CD4-positive, alpha-beta T cell treated with Interleukin-12 subunit alpha and Interleukin-12 subunit beta, for 1 hour (primary cell): ENCODE results near the gene OR2AG2.
"Not testable (repeated sequence)": the region's sequence is repeated elsewhere in the genome, so short reads cannot be mapped to it uniquely, and the experiment has no call there.

ENCODE experiments used
- DNase-seq: peaks from one replicate; pipeline ENCODE4 v3.0.0-alpha.2; 2020

OR2AG2 gene, protein sequence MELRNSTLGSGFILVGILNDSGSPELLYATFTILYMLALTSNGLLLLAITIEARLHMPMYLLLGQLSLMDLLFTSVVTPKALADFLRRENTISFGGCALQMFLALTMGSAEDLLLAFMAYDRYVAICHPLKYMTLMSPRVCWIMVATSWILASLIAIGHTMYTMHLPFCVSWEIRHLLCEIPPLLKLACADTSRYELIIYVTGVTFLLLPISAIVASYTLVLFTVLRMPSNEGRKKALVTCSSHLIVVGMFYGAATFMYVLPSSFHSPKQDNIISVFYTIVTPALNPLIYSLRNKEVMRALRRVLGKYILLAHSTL

GRCh38 chr11:6771926-6772893 is at the start of gene OR2AG2:
Gene OR2AG2, minus strand, starts transcription at chr11:6771976. Its CDS starts 3,019 bp downstream, at chr11:6768957.
- DNase-seq, result no peak

DNA sequence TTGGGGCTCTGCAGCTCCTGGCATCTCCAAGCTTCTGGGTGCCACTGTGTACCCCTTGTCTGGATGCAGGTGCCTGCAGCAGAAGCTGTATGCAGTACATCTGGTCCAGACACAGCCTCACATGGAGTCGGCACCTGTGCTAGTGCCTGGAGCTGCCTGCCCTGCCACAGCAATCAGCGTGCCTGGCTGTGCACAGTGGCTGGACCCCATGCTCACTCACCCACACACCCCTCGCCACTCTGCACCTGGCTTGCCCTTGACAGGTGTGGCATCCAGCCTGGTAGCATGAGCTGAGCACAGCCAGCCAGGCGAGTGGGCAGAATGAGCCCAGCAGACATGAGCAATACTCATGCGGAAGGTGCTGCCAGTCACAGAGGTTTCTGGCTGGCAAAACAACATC is 47.2 kb upstream of the OR2AG2 start:
- no peak for DNase-seq

DNA sequence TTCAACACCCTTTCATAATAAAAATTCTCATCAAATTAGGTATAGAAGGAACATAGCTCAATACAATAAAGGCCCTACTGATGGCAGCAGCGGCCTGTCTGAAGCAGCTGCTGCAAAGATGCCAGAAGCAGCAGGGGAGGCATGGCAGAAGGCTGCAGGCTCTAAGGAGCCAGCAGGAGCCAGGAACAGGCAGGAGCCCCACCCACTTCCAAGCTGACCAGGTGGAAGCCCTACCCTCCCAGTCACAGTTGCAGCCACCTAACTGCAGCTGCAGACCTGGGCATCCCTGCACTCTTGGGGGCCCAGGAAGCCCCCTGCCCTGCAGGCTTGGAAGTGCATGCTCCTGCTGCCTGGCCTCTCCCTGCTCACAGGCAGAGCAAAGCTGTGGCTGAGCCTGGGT is 45.9 kb upstream of the OR2AG2 start:
- no peak for DNase-seq

DNA sequence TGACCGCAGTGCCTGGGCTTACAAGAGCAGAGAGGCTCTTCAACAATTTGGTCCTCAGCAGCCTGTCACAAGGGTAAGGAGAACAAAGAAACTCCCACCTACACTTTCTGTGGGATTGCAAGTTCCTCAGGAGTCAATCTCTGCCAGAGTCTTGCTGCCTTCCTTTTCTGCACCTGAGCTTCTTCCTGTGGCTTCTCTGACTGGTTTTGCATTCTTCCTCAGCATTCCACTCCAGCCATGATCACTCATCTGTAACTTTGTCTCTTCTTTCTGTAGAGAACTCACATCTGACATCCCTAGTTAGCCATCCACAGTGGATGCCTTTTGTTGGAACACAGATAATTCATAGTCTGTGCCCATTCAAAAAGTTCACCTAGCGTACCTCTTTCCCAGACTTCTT is 41.9 kb upstream of the OR2AG2 start:
- DNase-seq, result no peak

- peak; percentile 50 for DNase-seq
Measured at GRCh38 chr11:6812390-6813005, 40.7 kb upstream of the OR2AG2 start.

- DNase-seq, result not testable (repeated sequence)
Measured at GRCh38 chr11:6801075-6801474, 29.3 kb upstream of the OR2AG2 start.

- no peak for DNase-seq
Measured at GRCh38 chr11:6799402-6799801, 27.6 kb upstream of the OR2AG2 start, which contains the start of gene OR6A2. Gene OR6A2, minus strand, starts transcription at chr11:6799689. Its CDS starts 3,981 bp downstream, at chr11:6795708.

DNA sequence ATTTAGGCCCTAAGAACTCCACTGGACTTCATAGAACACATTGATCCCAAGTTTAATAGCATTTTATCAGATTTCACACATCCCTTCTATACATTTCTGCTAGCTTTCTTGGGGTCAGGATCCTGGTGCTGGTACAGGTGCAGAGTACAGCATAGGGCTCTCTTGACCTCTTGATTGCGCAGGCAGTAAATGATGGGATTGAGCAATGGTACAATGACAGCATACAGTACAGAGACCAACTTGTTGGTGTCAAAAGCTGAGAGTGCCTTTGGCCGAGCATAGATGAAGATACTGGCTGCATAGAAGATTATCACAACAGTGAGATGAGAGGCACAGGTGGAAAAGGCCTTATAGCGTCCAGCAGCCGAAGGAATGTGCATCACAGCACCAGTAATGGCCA is 22.9 kb upstream of the OR2AG2 start:
- no peak for DNase-seq

GRCh38 chr11:6790546-6790945 is 18.8 kb upstream of the OR2AG2 start:
- no peak for DNase-seq

- DNase-seq, result no peak
Measured at GRCh38 chr11:6782720-6783119, 10.9 kb upstream of the OR2AG2 start, which contains the start of gene OR2AG1. Gene OR2AG1, plus strand, starts transcription at chr11:6783020. Its CDS starts 2,018 bp downstream, at chr11:6785038.

DNA sequence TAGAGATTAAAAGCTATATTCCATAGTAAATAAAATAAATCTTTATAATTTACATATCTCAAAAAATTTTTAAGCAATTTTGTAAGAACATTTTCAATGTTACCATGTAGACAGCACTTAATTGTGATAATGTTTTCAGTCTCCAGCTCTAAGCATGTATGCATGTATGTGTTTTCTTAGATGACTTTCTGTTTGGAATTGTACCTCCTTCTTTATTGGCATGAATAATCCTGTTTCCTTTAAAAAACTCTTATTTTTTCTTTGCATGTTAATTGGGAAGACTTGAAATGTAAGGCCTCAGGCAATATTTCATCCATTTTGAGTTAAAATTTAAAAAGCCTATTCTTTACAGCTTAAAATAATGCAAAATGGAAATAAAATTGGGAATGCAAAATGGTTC is 9.1 kb upstream of the OR2AG2 start:
- DNase-seq, result no peak

DNA sequence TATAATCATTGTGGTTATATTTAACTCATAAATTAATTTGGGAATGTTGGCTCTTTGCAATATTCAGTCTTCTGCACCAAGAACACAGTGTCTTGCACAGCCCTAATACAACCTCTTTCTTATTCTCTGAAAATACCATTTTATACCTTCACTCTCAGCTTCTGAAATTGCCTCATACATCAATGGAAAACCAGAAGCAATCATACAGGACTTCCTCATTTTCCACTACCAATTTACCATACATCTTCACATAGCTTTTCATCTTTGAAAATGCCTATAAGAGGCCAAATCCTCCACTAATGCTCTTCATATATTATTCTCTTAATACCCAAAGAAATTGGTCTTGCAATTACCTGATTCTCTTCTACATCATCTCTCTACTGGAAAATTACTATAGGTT is 6.7 kb upstream of the OR2AG2 start:
- no peak for DNase-seq

DNA sequence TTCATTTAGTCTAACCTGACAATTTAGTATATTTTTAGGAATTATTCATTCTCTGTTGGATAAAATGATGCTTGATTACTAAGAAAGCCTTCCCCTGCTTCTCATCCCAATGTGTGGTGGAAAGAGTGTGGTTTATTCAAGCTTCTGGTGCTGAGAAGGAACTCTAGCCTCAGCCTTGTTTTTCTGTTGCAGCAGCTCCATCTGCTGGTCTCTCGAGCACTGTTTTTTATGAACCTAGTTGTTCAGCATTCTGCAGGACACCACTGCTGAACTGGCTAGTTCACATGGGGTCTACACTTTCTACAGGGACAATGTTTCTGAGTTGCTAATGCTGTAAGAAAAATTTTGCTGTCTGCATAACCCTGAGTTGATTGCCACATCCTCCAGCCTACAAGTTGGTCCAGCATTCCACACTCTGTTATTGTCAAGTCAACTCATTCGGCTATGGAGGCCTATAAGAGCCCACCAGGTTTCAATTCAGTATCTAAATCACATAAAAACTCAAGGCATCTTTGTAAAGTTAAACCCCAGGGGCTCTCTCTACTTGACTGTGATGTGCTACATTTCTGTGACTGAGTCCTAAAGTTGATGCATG is 14.3 kb downstream of the OR2AG2 start:
- peak; percentile 76 for DNase-seq

DNA sequence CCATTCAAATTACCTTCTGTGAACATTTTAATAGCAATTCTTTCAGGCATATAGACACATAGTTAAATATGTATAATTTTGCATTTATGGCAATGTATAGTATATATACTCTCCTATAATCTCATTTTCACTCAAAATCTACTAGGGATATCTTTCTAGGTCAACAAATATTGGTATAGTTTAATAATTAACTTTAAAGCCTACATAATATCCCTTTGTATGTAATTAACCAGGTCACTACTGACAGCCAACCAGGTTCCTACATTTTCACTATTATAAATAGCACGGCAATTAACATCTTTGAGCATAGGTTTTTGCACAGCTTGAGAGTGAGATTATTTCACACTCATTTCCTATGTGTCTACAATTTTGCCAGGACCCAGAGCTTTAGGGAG is 15.8 kb downstream of the OR2AG2 start:
- DNase-seq, result no peak

DNA sequence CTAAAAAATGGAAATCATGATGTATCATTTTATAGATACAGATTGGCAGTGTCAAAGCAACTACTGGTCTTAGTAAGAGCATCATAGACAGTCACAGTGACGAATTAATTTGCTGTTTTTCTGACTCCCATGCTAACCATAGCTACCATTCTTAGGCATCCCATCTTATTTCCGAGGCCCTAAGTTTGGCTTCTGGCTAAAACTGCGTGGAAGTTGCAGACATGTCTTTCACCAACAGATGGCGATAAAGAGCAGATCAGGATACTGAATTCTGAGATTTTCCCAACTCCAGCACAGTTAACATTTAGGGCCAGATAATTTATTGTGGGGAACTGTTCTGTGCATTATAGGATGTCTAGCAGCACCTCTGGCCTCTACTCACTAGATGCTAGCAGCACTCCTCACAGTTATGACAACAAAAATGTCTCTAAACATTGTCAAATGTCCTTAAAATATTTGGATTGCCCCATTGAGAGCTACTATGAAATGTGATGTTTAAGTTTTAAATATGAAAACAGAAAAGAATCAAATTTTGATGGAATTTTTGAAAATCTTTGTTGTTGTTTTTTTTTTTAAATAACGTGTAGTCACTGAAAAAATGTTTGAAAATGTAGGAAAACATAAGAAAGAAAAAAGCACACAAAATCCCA is 16.3 kb downstream of the OR2AG2 start:
- DNase-seq, result peak; percentile 58

- no peak for DNase-seq
Measured at GRCh38 chr11:6747097-6747668, 24.6 kb downstream of the OR2AG2 start.

- DNase-seq, result no peak
Measured at GRCh38 chr11:6746626-6747025, 25.1 kb downstream of the OR2AG2 start.

- peak; percentile 62 for DNase-seq
Measured at GRCh38 chr11:6746086-6746618, 25.6 kb downstream of the OR2AG2 start.

GRCh38 chr11:6745465-6746015 is 26.2 kb downstream of the OR2AG2 start:
- DNase-seq, result peak; percentile 33

DNA sequence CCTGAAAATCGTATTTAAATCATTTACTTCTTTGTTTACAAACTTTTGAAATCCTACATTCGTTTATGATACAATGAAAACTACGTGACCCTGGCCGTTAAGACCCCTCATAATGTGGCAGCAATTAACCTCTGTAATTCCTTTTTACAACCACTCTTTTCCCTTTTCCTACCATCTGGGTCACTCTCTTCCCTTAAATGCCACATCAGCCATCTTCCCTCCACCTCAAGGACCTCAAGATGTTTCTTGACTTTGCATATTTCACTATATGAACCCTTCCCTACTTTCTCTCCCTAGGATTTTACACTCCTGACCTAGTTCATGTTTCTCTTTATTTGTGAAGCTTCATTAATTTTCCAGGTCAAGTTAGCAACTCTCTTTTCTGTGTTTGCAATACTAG is 26.8 kb downstream of the OR2AG2 start:
- no peak for DNase-seq

DNA sequence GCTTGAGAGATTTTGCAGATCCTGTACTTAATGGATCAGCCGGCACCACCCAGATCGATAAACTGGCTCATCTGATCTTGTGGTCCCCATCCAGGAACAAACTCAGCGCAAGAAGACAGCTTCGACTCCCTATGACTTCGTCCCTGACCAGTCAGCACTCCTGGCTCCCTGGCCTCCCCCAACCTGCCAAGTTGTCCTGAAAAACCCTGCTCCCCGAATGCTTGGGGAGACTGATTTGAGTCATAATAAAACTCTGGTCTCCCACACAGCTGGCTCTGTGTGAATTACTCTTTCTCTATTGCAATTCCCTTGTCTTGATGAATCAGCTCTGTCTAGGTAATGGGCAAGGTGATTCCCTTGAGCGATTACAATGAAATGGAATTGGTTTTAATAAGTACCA is 29.5 kb downstream of the OR2AG2 start:
- DNase-seq, result no peak
